K562 (cell line): ENCODE results near the gene TLE3. TPM values are rescaled to one million over a fixed set of nuclear protein-coding genes. Genes with fewer than 3 reads are reported as not detected.
A peak's percentile ranks its signal among the peaks of the same experiment; 100 is the strongest.

Experiments
- CBX5 ChIP-seq: IDR thresholded peaks from 2 replicates; pipeline ENCODE4 v1.6.1; 2014; ENCODE audit warnings: low read depth, borderline replicate concordance
- CHD1 ChIP-seq: fragments of 200-600 bp; sonication (generic); IDR thresholded peaks from one replicate; pipeline ENCODE4 v1.6.1; 2012; ENCODE audit warnings: mild to moderate bottlenecking, moderate library complexity, low read length, inconsistent platforms
- ETS1 ChIP-seq: conservative IDR thresholded peaks from 2 replicates; pipeline ENCODE4 v1.6.1; 2011; ENCODE audit warnings: low read depth, mild to moderate bottlenecking, low read length; ENCODE audit not compliant: control insufficient read depth
- HMG20A ChIP-seq: fragments of 450-650 bp; formaldehyde crosslinking; conservative IDR thresholded peaks from 2 replicates; pipeline ENCODE4 v1.4.0; 2020; ENCODE audit warnings: mild to moderate bottlenecking, mixed read lengths
- IRF2 ChIP-seq: sonication (generic); formaldehyde crosslinking; IDR thresholded peaks from 2 replicates; pipeline ENCODE4 v1.8.1; 2022; ENCODE audit warnings: mild to moderate bottlenecking, missing genetic modification reagents
- KAT7 ChIP-seq: sonication (generic); formaldehyde crosslinking; IDR thresholded peaks from 2 replicates; pipeline ENCODE4 v1.8.0; 2022; ENCODE audit warnings: missing genetic modification reagents, mild to moderate bottlenecking, borderline replicate concordance
- KDM5B ChIP-seq: fragments of 200-600 bp; sonication (generic); IDR thresholded peaks from 2 replicates; pipeline ENCODE4 v1.6.1; 2012; ENCODE audit warnings: low read depth, mild to moderate bottlenecking, moderate library complexity, low read length, control low read depth, inconsistent platforms; ENCODE audit not compliant: insufficient replicate concordance
- MAFG ChIP-seq: fragments of 450-650 bp; conservative IDR thresholded peaks from 2 replicates; pipeline ENCODE4 v1.6.1; 2016; ENCODE audit warnings: missing genetic modification characterization, missing compliant biosample characterization
- MLLT1 ChIP-seq, 2 experiments: fragments of 450-650 bp; IDR thresholded peaks; 2 replicates each; pipeline ENCODE4 v1.6.1; 2016
- MTA2 ChIP-seq: fragments of 450-650 bp; IDR thresholded peaks from 2 replicates; pipeline ENCODE4 v1.6.1; 2016; ENCODE audit warnings: low read depth
- SMARCA4 ChIP-seq: fragments of 450-650 bp; IDR thresholded peaks from 2 replicates; pipeline ENCODE4 v1.6.1; 2016
- WHSC1 ChIP-seq: IDR thresholded peaks from one replicate; pipeline ENCODE4 v1.6.1; 2012; ENCODE audit warnings: low read length, control low read depth, inconsistent platforms
- XRCC5 ChIP-seq: fragments of 200-400 bp; formaldehyde crosslinking; IDR thresholded peaks from 2 replicates; pipeline ENCODE4 v1.6.1; 2017; ENCODE audit warnings: low read depth, mild to moderate bottlenecking, low read length
- YY1 ChIP-seq, 3 experiments: IDR thresholded peaks; 2 replicates each; pipeline ENCODE4 v1.6.1; 2011; ENCODE audit warnings: low read length in 2 of 3, mild to moderate bottlenecking in 2 of 3, moderate library complexity in 2 of 3, borderline replicate concordance in 1 of 3, control low read depth in 1 of 3, low read depth in 1 of 3; ENCODE audit not compliant: insufficient read depth in 3 of 3, insufficient replicate concordance in 2 of 3, control insufficient read depth in 1 of 3, insufficient read length in 1 of 3; ENCODE audit errors: extremely low read depth in 1 of 3
- ZNF407 ChIP-seq: fragments of 450-650 bp; IDR thresholded peaks from 2 replicates; pipeline ENCODE4 v1.6.1; 2016; ENCODE audit warnings: low read depth
- polyA plus RNA-seq, 8 experiments: library from polyadenylated mRNA; depleted of rRNA in 4 of 8; stranded (reverse) in 5 of 8; unstranded in 3 of 8; fragments of >200 nt; fragmentation: Nextera tagmentation in 2 of 8; fragmentation: Illumina TruSeq in 1 of 8; extraction: Ambion mirVana in 2 of 8; extraction: Trizol in 1 of 8; gene quantifications; 2 replicates each; pipeline versions ENCODE4 v1.2.1 to v1.2.3, GENCODE V29; 2011 to 2014; ENCODE audit warnings: inconsistent platforms in 1 of 8, missing spikeins in 1 of 8
- total RNA-seq, 7 experiments: library from RNA; depleted of rRNA in 6 of 7; stranded (reverse); fragments of >200 nt in 6 of 7; fragmentation: Illumina TruSeq in 2 of 7; extraction: Trizol in 2 of 7; gene quantifications; 2 replicates each; pipeline versions ENCODE4 v1.2.1 to v1.2.3, GENCODE V29; 2011 to 2021; ENCODE audit warnings: low replicate concordance in 1 of 7

TLE3 gene
- total and polyA plus RNA-seq, 9 of the 15 experiments (the other 6 are each of a cell fraction or from before 2014, with no cell fraction given): 1.5 to 84.2 (median 14.1) TPM

- TF ChIP-seq ZNF407 (peak; percentile 44; the same call in 1 of the 2 replicates), HMG20A (CRISPR knock-in tag) (no peak), SMARCA4 (peak; percentile 49; the same call in 1 of the 2 replicates), IRF2 (CRISPR knock-in tag) (no peak), XRCC5 (no peak), WHSC1 (no peak), CHD1 (peak; percentile 11), YY1 (IDR thresholded peaks at IDR 0.05; ENCODE audit: borderline replicate concordance in 1 of 3, control insufficient read depth in 1 of 3, extremely low read depth in 1 of 3, insufficient read depth in 3 of 3, insufficient read length in 1 of 3, insufficient replicate concordance in 2 of 3, low read depth in 1 of 3, low read length in 2 of 3) (no peak), MTA2 (0 out of 2 replicates have a peak, but pooled peaks have one; percentile 31), MLLT1 (IDR thresholded peaks at IDR 0.05) (peak in 1 of 2 experiments; percentile 72; a peak in 1 of 4 replicates), MAFG (no peak), KDM5B (no peak), CBX5 (no peak), ETS1 (no peak), KAT7 (CRISPR knock-in tag) (no peak)
These were observed 2.3 kb upstream of the TLE3 start (continued) for GRCh38 chr15:70099967-70100473.
